ENCODE data around the gene MIPOL1.
"Not testable (repeated sequence)": the region's sequence is repeated elsewhere in the genome, so short reads cannot be mapped to it uniquely, and the experiment has no call there.

MIPOL1 gene

DNA sequence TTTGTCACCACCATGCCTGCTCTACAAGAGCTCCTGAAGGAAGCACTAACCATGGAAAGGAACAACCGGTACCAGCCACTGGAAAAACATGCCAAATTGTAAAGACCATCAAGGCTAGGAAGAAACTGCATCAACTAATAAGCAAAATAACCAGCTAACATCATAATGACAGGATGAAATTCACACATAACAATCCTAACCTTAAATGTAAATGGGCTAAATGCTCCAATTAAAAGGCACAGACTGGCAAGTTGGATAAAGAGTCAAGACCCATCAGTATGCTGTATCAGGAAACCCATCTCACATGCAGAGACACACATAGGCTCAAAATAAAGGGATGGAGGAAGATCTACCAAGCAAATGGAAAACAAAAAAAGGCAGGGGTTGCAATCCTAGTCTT, 97.5 kb downstream of the MIPOL1 start:
- not testable (repeated sequence) for DNase-seq

GRCh38 chr14:37311252-37311651, 113.5 kb downstream of the MIPOL1 start:
- no peak for DNase-seq

DNA sequence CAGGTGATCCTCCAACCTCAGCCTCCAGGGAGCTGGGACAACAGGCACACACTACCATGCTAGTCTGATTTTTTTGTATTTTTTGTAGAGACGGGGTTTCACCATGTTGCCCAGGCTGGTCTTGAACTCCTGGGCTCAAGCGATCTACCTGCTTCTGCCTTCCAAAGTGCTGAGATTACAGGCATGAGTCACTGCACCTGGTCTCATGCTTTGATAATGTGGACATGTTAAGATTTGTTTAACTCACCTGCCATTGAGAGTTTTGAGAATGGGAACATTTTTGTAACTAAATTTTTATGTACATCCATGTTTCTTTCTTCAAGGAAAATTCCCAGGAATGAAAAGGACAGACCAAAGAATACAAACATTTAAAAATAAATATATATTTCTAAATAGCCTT, 121.2 kb downstream of the MIPOL1 start:
- no peak for DNase-seq

- DNase-seq, result no peak
Observed at GRCh38 chr14:37320106-37320505, 122.4 kb downstream of the MIPOL1 start.

GRCh38 chr14:37325332-37325731, 127.6 kb downstream of the MIPOL1 start:
- no peak for DNase-seq

GRCh38 chr14:37326434-37326833, 128.7 kb downstream of the MIPOL1 start:
- no peak for DNase-seq

DNA sequence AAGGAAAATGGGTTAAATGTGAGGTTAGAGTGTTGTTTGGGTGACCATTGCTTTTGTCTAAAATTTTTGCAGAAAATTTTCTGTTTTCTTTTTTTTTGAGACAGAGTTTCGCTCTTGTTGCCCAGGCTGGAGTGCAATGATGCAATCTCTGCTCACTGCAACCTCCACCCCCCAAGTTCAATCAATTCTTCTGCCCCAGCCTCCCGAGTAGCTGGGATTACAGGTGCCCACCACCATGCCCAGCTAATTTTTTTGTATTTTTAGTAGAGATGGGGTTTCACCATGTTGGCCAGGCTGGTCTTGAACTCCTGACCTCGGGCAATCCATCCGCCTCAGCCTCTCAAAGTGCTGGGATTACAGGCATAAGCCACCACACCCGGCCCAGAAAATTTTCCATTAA, 130.2 kb downstream of the MIPOL1 start:
- not testable (repeated sequence) for DNase-seq

DNA sequence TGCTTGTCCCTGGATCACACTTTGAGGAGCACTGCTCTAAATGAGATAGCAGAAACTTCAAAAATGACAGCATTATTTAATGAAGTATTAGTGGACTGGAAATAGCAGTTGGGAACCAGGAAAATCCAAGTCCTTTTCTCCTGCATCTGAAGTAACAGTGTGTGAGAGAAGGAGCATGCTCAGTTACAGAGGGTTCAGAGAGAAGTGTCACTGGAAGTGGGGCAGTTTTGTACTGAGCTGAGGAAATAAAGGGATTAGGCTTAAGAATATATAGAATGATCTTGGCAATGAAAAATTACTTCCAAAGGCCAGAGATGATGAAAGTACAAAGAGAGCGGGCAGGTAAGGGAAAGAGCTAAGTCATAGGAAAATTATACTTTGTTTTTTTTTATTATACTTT, 130.9 kb downstream of the MIPOL1 start:
- no peak for DNase-seq

DNA sequence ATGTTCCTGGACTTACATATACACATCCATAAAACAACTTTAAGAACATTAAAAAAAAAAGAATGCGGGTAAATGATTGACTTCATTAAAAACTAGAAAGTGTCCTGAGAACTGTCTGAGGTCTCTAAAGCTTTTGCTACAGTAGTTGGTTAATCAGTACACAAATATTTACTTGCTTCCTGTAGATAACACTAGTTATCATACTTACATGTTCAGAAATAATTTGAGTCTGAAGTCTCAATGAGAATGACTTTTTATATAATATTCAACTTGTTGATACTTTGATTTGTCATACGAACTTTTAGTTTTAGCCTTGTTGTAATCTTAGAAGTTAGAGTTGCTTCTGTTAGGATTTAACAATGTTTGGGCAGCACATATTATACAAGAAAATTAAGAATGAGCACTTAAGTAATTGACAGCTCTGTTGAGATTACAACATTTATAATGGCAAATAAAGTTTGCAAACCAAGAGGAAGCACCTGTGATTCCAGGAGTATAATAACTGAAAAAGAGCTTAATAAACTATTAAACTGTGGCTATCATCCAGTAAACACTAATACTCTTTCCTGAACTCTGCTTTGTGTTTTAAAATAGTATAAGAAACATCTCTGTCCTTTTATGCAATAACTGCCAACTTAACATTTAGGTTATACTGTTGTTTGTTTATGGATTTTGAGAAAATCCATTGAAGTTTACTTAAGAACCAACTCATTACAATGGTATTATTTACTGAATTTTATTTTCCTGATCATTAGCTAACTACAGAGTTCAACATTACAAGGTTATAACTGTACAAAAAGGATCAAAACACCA, 131.7 kb downstream of the MIPOL1 start:
- DNase-seq, result no peak

GRCh38 chr14:37330910-37331309, 133.2 kb downstream of the MIPOL1 start:
- DNase-seq, result no peak

DNA sequence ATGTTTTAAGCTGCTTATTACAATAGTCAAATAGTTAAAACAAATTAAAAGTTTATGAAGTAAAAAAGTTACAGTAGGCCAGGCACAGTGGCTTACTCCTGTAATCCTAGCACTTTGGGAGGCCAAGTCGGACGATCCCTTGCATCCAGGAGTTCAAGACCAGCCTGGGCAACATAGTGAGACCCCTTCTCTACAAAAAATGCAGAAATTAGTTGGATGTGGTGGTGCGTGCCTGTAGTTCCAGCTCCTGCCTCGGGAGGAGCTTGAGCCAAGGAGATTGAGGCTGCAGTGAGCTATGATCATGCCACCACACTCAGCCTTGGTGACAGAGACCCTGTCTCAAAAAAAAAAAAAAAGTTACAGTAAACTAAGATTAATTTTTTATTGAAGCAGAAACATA, 142.6 kb downstream of the MIPOL1 start:
- DNase-seq, result no peak

- no peak for DNase-seq
Observed at GRCh38 chr14:37343307-37344094, 145.8 kb downstream of the MIPOL1 start.

GRCh38 chr14:37363661-37364060, 165.9 kb downstream of the MIPOL1 start:
- DNase-seq, result no peak

DNA sequence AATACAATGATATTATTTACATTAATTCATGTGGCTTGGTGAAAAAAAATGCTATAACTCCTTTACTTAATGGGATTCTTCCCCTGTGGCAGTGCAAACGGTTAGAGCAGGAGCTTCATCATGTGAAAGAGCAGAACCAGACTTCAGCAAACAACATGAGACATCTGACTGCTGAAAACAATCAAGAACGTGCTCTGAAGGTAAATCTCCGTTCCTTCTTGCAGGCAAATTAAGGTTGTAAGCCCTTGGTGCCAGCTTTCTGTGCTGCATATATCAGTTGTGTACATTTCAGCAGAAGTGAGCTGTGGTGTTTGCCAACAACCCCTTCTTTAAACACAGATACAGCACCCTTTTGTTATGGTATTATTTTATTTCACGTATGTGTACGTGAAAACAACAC, 171.7 kb downstream of the MIPOL1 start:
- DNase-seq, result no peak

DNA sequence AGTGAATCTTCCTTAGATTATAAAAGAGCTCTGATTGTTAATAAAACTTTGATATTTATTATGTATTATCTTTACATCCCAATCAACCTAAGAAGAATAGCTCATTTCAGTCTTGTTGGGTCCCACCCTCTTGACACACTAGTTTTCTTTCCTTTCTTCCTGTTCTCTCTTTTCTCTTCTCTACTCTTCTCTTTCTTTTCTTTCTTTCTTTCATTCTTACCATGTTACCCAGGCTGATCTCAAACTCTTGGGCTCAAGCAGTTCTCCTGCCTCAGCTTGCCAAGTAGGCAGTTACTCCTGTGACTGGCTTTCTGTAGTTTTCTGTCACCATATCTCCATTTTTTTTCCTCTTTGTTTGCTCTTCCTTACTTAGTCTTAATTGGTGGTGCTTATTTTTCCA, 177.8 kb downstream of the MIPOL1 start:
- DNase-seq, result no peak

GRCh38 chr14:37376944-37377609, 179.3 kb downstream of the MIPOL1 start:
- DNase-seq, result no peak

- DNase-seq, result no peak
Observed at GRCh38 chr14:37384870-37385596, 187.3 kb downstream of the MIPOL1 start.

DNA sequence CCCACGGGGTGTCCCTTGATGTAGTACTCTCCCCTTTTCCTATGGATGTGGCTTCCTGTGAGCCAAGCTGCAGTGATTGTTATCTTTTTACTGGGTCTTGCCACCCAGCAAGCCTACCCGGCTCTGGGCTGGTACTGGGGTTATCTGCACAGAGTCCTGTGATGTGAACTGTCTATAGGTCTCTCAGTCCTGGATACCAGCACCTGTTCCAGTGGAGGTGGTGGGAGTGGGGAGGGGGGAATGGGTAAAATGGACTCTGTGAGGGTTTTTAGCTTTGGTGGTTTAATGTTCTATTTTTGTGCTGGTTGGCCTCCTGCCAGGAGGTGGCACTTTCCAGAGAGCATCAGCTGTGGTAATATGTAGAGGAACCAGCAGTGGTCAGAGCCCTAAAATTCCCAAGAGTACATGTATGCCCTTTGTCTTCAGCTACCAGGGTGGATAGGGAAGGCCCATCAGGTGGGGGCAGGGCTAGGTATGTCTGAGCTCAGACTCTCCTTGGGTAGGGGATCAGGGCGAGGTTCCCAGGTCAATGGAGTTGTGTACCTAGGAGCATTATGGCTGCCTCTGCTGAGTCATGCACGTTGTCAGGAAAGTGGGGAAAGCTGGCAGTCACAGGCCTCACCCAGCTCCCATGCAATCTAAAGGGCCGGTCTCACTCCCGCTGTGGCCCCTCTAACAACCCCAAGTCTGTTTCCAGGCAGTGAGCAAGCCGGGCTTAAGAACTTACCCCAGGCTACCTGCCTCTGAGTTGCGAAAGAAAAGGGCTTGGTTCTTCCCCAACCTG, 199.6 kb downstream of the MIPOL1 start:
- not testable (repeated sequence) for DNase-seq

DNA sequence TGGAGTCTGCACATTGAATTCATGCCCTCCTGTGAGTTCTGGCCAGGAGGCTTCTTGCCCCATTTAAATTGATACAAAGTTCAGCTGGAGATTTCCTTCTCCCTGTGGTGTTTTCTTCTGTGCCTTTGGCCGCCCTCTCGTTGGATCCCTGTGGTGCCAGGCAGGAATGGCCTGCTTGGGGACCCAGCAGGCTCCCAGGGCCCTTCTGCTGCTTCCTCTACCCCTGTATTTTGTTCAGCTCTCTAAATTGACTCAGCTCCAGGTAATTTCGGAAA, 200.1 kb downstream of the MIPOL1 start:
- DNase-seq, result no peak

- DNase-seq, result no peak
Observed at GRCh38 chr14:37399517-37399916, 201.8 kb downstream of the MIPOL1 start.

GRCh38 chr14:37401093-37401492, 203.4 kb downstream of the MIPOL1 start:
- no peak for DNase-seq

DNA sequence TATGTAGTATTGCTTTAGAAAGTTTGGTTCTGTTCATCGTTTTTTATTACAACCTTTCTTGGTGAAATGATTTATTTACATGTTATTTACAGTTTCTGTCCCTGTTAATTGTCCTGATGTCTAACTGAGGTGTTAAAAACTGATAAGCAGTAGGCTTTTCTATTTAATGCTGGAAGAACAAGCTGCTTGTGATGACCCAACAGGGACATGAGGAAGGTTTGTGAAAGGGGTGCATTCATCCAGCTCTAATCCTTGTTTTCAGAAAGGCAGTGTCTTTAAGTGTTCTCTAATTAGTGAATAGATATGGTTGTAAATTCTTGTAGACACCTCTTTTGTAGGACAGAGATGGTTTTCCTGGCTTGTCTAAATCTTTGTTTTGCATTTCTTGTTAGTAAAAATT, 205.9 kb downstream of the MIPOL1 start:
- DNase-seq, result peak; percentile 27

Measured in retina (tissue), 1 donor.